CD4-positive, alpha-beta T cell (primary cell): ENCODE data around the gene CTIF. TPM values are rescaled to one million over a fixed set of nuclear protein-coding genes. Genes with fewer than 3 reads are reported as not detected.

Experiments
- ATAC-seq: fragments of 200-7000 bp; cut with Tn5 transposase; one replicate; pipeline ENCODE4 v1.10.0; 2022; ENCODE audit warnings: mild to moderate bottlenecking; ENCODE audit not compliant: poor library complexity
- CTCF ChIA-PET: fragments of 350-600 bp; sonication (Branson Sonifier 250); formaldehyde crosslinking; loops from one replicate; lab custom pipeline; 2021; ENCODE audit warnings: antibody characterized with exemption, inconsistent platforms; lab: Charles Lee
- POLR2A ChIA-PET: fragments of 350-600 bp; sonication (Branson Sonifier 250); formaldehyde crosslinking; loops from one replicate; lab custom pipeline; 2021; ENCODE audit warnings: antibody characterized with exemption, inconsistent platforms; lab: Charles Lee
- DNase-seq, 14 experiments: peaks; one replicate each; pipeline ENCODE4 v3.0.0-alpha.2; 2013 to 2020; ENCODE audit warnings: mixed read lengths in 2 of 14
- H3K27ac ChIP-seq, 2 donors: one replicate each; pipeline versions ENCODE4 v1.5.1 to v1.7.0; 2013; ENCODE audit warnings: low read length in 2 of 2, low read depth in 1 of 2, mild to moderate bottlenecking in 1 of 2
- H3K27me3 ChIP-seq, 2 experiments: 1 replicate in 1 of 2; 2 replicates in 1 of 2; pipeline versions ENCODE4 v1.6.1 to v1.7.0; 2013; ENCODE audit warnings: low read length in 2 of 2, control low read depth in 1 of 2, mild to moderate bottlenecking in 1 of 2, moderate library complexity in 1 of 2; ENCODE audit not compliant: insufficient read depth in 2 of 2, control insufficient read depth in 1 of 2
- H3K36me3 ChIP-seq: one replicate; pipeline ENCODE4 v1.6.1; 2013; ENCODE audit warnings: low read length, control low read depth; ENCODE audit not compliant: insufficient read depth
- H3K4me1 ChIP-seq: one replicate; pipeline ENCODE4 v1.6.1; 2013; ENCODE audit warnings: low read length, control low read depth; ENCODE audit not compliant: insufficient read depth
- H3K4me3 ChIP-seq: one replicate; pipeline ENCODE4 v1.5.1; 2013; ENCODE audit warnings: mild to moderate bottlenecking, low read length, moderate library complexity
- H3K9me3 ChIP-seq, 2 experiments: 1 replicate in 1 of 2; 2 replicates in 1 of 2; pipeline versions ENCODE4 v1.6.1 to v1.7.0; 2013; ENCODE audit warnings: low read length in 2 of 2, mild to moderate bottlenecking in 2 of 2, control low read depth in 1 of 2, moderate library complexity in 1 of 2; ENCODE audit not compliant: control insufficient read depth in 1 of 2, insufficient read depth in 1 of 2
- H3K27ac Mint-ChIP-seq: one replicate; pipeline ENCODE4 v1.8.0; 2020; ENCODE audit warnings: mixed read lengths
- H3K27me3 Mint-ChIP-seq: one replicate; pipeline ENCODE4 v1.8.0; 2021; ENCODE audit warnings: mixed read lengths
- H3K36me3 Mint-ChIP-seq: one replicate; pipeline ENCODE4 v1.8.0; 2021; ENCODE audit warnings: low read depth, mixed read lengths
- H3K4me1 Mint-ChIP-seq: one replicate; pipeline ENCODE4 v1.8.0; 2021; ENCODE audit warnings: low read depth, mixed read lengths
- H3K4me3 Mint-ChIP-seq: one replicate; pipeline ENCODE4 v1.8.0; 2020; ENCODE audit warnings: mild to moderate bottlenecking, mixed read lengths
- H3K9me3 Mint-ChIP-seq: one replicate; pipeline ENCODE4 v1.8.0; 2020; ENCODE audit warnings: mixed read lengths
- CTCF ChIP-seq: fragments of 200-600 bp; IDR thresholded peaks from one replicate; pipeline ENCODE4 v1.8.0; 2022; ENCODE audit warnings: antibody characterized with exemption, mild to moderate bottlenecking
- intact Hi-C, 2 experiments: fragments of 100-400 bp; cut with DNase I in 1 of 2; cut with micrococcal nuclease in 1 of 2; formaldehyde crosslinking; loops; one replicate each; pipeline versions ENCODE4 v1.15.1 to v1.9.0; 2023 to 2025; cut with DNase I, micrococcal nuclease
- total RNA-seq, 174 experiments: library from RNA in 2 of 174; stranded (reverse) in 2 of 174; gene quantifications; one replicate each; pipeline ENCODE4 v1.2.3 and lab custom pipeline; 2021 to 2026

CTIF gene
- total RNA-seq, 2 experiments from 2014 or later: 1.1 to 2.9 TPM

GRCh38 chr18:48834413-48835031, 295.7 kb downstream of the CTIF start:
- no peaks in the 10 kb centered on the region for H3K27me3 ChIP-seq
- H3K36me3 Mint-ChIP-seq: no peaks in the 10 kb centered on the region
- H3K4me1 Mint-ChIP-seq: peaks cover 84% of the 10 kb centered on the region
- H3K27ac ChIP-seq: peak overlapping the region; percentile 46 to 85
- H3K4me3 ChIP-seq: peak overlapping the region; percentile 54
- H3K9me3 Mint-ChIP-seq: no peaks in the 10 kb centered on the region
- peaks cover 99% of the 10 kb centered on the region for H3K4me1 ChIP-seq
- H3K4me3 Mint-ChIP-seq: peak overlapping the region; percentile 90
- no peaks in the 10 kb centered on the region for H3K27me3 Mint-ChIP-seq
- TF ChIP-seq CTCF: no peak
- POLR2A ChIA-PET: interaction anchor here (0.6 to 3.2 kb wide), 6 partner anchors 8 to 28 kb away, joined by 3 to 24 read pairs (median 4); no protein-coding TSS in a partner anchor
- ATAC-seq: peak; percentile 72
- no peaks in the 10 kb centered on the region for H3K9me3 ChIP-seq
- H3K36me3 ChIP-seq: no peaks in the 10 kb centered on the region
- intact Hi-C loops: loop anchor here (1.0 to 5.0 kb wide), 3 partner anchors 8 to 78 kb away; no protein-coding TSS in a partner anchor
- CTCF ChIA-PET: interaction anchor here (1.0 kb wide), 2 partner anchors 78 to 115 kb away, joined by 3 read pairs; no protein-coding TSS in a partner anchor
- peak; percentile 40 to 91 (median 62) for DNase-seq
- H3K27ac Mint-ChIP-seq: peak overlapping the region; percentile 76

- no peaks in the 10 kb centered on the region for H3K27me3 ChIP-seq
- no peaks in the 10 kb centered on the region for H3K9me3 ChIP-seq
- intact Hi-C loops: loop anchor here in 1 of 2 experiments (2.0 kb wide), 1 partner anchor 20 kb away; no protein-coding TSS in a partner anchor
- peaks cover 99% of the 10 kb centered on the region for H3K4me1 ChIP-seq
- Mint-ChIP-seq H3K27me3 (no peaks in the 10 kb centered on the region), H3K4me3 (peak overlapping the region; percentile 90), H3K9me3 (no peaks in the 10 kb centered on the region), H3K4me1 (peaks cover 90% of the 10 kb centered on the region), H3K27ac (peak overlapping the region; percentile 76), H3K36me3 (no peaks in the 10 kb centered on the region)
- H3K36me3 ChIP-seq: no peaks in the 10 kb centered on the region
- peak overlapping the region; percentile 54 for H3K4me3 ChIP-seq
- CTCF ChIA-PET: interaction anchor here (1.0 kb wide), 1 partner anchor 115 kb away, joined by 3 read pairs; no protein-coding TSS in a partner anchor
- peak overlapping the region in 1 of 2 donors; percentile 85 for H3K27ac ChIP-seq
- ATAC-seq (no peak), DNase-seq (peak in 1 of 14 experiments; percentile 25)
- no peak for TF ChIP-seq CTCF
- POLR2A ChIA-PET: interaction anchor here (0.9 to 3.2 kb wide), 4 partner anchors 8 to 29 kb away, joined by 3 to 24 read pairs (median 7); no protein-coding TSS in a partner anchor
These were observed 296.3 kb downstream of the CTIF start for GRCh38 chr18:48835119-48835518.

DNA sequence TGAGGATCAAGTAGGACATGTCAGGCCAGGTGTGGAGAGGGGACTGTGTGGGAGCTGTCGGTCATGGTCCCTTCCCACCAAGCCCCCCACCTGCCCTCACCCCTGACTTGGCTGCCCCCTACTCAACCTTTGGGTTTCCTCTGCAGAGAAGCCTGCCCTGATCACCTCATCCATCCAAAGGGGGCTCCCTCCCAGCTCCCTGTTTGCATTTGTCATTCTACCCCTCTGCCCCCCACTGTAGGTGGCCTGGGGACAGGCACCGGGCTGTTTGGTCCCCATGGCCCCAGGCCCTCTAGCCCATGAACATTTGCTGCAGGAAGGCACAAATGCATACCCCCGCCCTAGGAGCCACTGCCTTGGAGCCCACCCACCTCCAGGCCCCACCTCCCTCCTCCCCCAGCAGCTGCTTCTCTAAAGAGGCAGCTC, 296.9 kb downstream of the CTIF start:
- Mint-ChIP-seq H3K4me1 (peaks cover 91% of the 10 kb centered on the region), H3K27ac (no peak overlapping the region), H3K36me3 (no peaks in the 10 kb centered on the region), H3K27me3 (no peaks in the 10 kb centered on the region), H3K4me3 (peak overlapping the region; percentile 68), H3K9me3 (no peaks in the 10 kb centered on the region)
- peak overlapping the region in 1 of 2 donors; percentile 85 for H3K27ac ChIP-seq
- ATAC-seq: no peak
- no peaks in the 10 kb centered on the region for H3K36me3 ChIP-seq
- ChIA-PET CTCF (no interaction called here), POLR2A (interaction anchor here (1.6 kb wide), 1 partner anchor 29 kb away, joined by 5 read pairs; no protein-coding TSS in a partner anchor)
- DNase-seq: peak in 1 of 14 experiments; percentile 19
- intact Hi-C loops: loop anchor here in 1 of 2 experiments (2.0 kb wide), 1 partner anchor 21 kb away; no protein-coding TSS in a partner anchor
- no peak for TF ChIP-seq CTCF
- H3K27me3 ChIP-seq: no peaks in the 10 kb centered on the region
- H3K9me3 ChIP-seq: no peaks in the 10 kb centered on the region
- no peak overlapping the region for H3K4me3 ChIP-seq
- H3K4me1 ChIP-seq: peaks cover 99% of the 10 kb centered on the region
